Muscle layer of duodenum (tissue), 2 donors: ENCODE data around the gene PELI2.
A peak's percentile ranks its signal among the peaks of the same experiment; 100 is the strongest.

Source experiments
- H3K27ac ChIP-seq: one replicate; pipeline ENCODE4 v1.7.0; 2013; ENCODE audit warnings: mild to moderate bottlenecking, low read length
- H3K27me3 ChIP-seq: one replicate; pipeline ENCODE4 v1.7.0; 2013; ENCODE audit warnings: low read depth, mild to moderate bottlenecking, control low read depth, low read length
- H3K36me3 ChIP-seq, 2 donors: one replicate each; pipeline ENCODE4 v1.7.0; 2013; ENCODE audit warnings: low read length in 2 of 2, control low read depth in 1 of 2, mild to moderate bottlenecking in 1 of 2; ENCODE audit not compliant: insufficient read depth in 2 of 2, control insufficient read depth in 1 of 2
- H3K4me1 ChIP-seq, 2 donors: one replicate each; pipeline ENCODE4 v1.7.0; 2013; ENCODE audit warnings: low read length in 2 of 2, mild to moderate bottlenecking in 2 of 2, control low read depth in 1 of 2, moderate library complexity in 1 of 2; ENCODE audit not compliant: insufficient read depth in 2 of 2, control insufficient read depth in 1 of 2
- H3K4me3 ChIP-seq, 2 donors: one replicate each; pipeline ENCODE4 v1.7.0; 2013; ENCODE audit warnings: low read length in 2 of 2, low read depth in 1 of 2, mild to moderate bottlenecking in 1 of 2
- H3K9me3 ChIP-seq, 2 donors: one replicate each; pipeline ENCODE4 v1.7.0; 2013; ENCODE audit warnings: low read length in 2 of 2, control low read depth in 1 of 2, mild to moderate bottlenecking in 1 of 2; ENCODE audit not compliant: control insufficient read depth in 1 of 2
- donor health status: healthy.

Gene PELI2

DNA sequence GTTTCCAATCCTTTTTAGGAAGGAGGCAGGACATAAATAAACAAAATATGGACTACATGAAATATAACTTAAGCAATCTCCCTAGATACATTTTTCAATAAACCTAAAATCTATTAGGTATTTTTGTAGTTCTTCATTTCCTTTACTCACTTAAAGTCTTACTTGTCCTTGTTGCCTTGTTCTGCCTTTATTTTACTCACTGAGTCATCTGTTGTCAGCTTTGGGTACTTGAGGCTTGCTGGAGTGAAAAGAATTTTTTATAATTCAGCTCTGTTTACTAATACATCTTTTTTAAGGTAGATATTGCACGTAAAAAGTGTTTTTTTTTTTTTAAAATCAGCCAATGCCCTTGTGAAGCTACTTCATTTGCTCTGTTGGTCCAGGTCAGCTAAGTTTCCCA, 216.2 kb downstream of the PELI2 start:
- Histone ChIP-seq H3K27me3 (no peaks in the 10 kb centered on the region), H3K4me3 (no peak overlapping the region), H3K36me3 (no peaks in the 10 kb centered on the region), H3K27ac (no peak overlapping the region), H3K4me1 (no peaks in the 10 kb centered on the region), H3K9me3 (no peaks in the 10 kb centered on the region)

DNA sequence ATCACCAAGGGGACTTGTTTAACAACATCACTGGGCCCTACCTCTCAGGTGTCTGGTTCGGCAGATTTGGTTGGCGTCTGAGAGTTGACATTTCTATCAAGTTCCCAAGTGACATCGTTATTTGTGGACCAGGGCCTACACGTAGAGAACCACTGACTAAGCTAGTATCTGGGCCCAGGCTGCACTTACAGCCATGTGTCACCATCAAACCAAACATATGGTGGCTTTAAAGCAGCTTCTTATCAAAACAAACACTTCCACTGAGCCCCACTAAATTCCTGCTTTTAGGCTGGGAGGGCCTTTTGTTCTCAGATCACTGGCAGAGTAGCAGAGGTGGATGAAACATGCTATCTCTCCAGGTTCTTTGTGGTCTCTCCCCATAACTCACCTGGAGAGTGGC, 220.5 kb downstream of the PELI2 start:
- Histone ChIP-seq H3K27me3 (no peaks in the 10 kb centered on the region), H3K4me3 (no peak overlapping the region), H3K4me1 (peaks cover 6 to 19% of the 10 kb centered on the region in 2 donors), H3K9me3 (no peaks in the 10 kb centered on the region), H3K36me3 (no peaks in the 10 kb centered on the region), H3K27ac (no peak overlapping the region)

DNA sequence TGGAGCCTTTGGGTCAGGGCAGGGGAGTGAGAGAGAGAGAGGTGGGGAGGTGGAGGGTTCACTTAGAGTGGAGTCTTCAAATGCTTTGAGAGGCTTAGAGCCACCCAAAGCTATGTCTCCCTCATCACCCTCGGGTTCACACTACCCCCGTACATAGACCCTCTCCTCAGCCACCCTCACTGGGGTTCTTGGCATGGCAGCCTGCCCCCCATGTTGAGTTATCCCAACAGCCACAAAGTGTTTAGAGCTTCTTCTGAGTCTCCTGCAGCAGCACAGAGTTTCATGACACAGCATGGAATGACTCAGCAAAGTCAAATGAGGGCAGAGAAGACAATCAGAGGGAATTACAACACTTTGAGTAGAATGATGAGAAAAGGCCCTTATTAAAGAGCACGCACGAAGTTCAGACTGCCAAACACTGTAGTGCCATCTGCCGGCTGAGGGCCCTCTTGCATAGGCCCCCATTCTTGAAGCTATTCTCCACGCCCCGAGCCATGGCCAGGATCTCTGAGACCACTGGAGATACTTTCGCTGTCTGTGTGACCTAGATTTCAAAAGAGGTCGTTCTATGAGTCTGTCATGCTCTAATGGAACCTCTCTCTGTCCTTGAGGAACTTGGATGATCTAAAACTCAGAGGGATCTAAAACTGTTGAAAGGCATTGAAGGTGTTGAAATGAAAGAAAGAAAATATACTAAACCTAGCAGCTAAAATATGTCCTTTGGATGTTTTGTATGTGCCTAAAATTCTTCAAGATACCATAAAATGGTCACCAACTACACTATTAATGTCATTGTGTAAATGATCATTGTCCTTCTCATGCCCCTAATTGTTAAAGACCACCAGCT, 221.9 kb downstream of the PELI2 start:
- Histone ChIP-seq H3K9me3 (no peaks in the 10 kb centered on the region), H3K27me3 (no peaks in the 10 kb centered on the region), H3K4me3 (no peak overlapping the region), H3K36me3 (no peaks in the 10 kb centered on the region), H3K27ac (no peak overlapping the region), H3K4me1 (peaks cover 6 to 19% of the 10 kb centered on the region in 2 donors)

DNA sequence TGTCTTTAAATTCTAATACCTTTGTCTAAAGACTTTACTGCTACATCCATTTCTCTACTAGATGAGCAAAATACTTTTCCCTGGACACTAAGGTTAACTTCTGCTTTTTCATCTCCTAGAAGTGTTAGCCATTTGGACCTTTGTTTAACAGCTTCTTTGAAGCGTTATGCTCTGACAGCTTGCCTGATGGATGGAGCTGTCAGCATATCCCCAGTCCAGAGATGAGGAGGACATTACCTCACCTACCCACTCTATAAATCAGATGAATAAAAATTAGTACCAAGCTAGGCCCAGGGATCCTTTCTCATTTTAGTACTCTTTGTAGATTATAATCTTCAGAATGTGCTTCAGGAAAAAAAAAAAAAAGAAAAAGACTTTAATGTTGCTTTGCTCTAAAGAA, 222.7 kb downstream of the PELI2 start:
- H3K4me3 ChIP-seq, result no peak overlapping the region
- no peaks in the 10 kb centered on the region for H3K27me3 ChIP-seq
- peaks cover 6 to 19% of the 10 kb centered on the region in 2 donors for H3K4me1 ChIP-seq
- H3K27ac ChIP-seq, result no peak overlapping the region
- no peaks in the 10 kb centered on the region for H3K9me3 ChIP-seq
- H3K36me3 ChIP-seq, result no peaks in the 10 kb centered on the region

DNA sequence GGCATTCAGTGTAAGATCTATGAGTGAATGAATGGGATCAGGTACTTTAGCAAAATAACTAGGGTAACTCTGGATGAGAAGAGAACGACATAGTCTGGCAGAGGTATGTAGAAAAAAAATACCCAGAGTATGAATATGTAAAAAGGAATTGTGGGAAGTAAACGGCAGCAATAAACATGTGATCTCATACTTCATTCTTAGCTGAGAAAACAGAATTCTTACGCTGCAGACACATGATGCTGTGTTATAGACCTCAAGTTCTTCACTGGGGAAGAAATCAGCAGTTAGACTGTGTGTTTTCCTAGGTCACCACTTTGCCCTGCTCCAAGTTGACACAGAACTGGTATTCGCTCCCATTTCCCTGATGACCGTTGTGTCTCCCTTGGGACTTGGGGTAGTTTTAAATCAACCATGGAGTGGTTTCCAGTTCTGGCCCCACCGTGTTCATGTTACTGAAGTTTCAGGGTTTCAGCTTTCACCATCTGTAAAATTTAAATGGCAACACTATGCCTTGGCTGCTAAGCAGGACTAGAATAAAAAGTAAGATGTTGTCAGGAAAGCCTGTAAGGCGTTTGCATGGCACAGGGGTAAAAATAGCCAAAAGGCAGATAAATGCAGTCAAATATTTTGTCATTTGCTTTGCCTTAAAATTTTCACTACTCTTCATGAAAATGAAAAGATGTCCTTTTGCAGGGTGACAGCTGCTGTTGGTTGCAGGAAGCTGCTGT, 223.7 kb downstream of the PELI2 start:
- Histone ChIP-seq H3K27ac (peak overlapping the region; percentile 12), H3K27me3 (no peaks in the 10 kb centered on the region), H3K4me3 (no peak overlapping the region), H3K4me1 (peaks cover 6 to 19% of the 10 kb centered on the region in 2 donors), H3K9me3 (no peaks in the 10 kb centered on the region), H3K36me3 (no peaks in the 10 kb centered on the region)

DNA sequence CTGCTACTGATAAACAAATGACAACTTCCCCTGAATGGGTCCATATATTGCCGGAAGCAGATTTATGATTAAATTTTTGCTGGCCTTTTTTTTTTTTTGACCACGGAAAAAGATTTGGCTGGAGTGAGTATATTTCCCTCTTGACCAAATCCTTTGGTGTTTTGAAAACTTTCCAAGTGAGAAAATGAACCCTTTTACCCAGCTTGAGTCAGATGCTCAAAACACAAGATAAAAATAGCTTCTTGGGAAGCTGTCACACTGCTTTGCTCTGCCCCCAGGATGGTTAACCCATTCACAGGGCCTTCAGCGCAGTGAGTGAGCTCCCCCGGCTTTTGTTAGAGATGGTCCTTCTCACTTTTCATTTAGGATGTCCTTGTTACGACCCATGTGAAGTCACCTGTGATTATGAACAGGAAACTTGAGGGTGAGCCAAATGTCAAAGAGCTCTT, 224.3 kb downstream of the PELI2 start:
- Histone ChIP-seq H3K27ac (peak overlapping the region; percentile 12), H3K4me1 (peaks cover 6 to 19% of the 10 kb centered on the region in 2 donors), H3K36me3 (no peaks in the 10 kb centered on the region), H3K9me3 (no peaks in the 10 kb centered on the region), H3K4me3 (no peak overlapping the region), H3K27me3 (no peaks in the 10 kb centered on the region)

DNA sequence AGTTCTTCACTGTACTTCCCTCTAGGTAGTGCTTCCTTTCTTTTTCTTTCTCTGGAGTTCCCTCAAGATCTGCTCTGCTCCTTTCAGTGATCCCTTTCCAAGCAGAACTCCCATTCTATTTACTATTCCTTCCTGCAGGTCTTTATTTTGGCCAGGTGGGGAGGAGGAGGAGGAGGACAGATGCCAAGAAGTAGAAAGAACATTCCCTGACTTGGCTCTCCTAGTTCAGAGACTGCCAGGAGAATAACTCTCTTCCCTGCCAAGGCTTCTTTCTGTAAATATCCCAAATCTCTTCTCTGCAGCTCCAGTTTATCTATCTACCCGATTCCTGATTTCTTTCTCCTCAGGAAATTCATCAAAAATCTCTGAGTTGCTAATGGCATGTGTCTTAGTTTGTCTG, 231.7 kb downstream of the PELI2 start:
- H3K36me3 ChIP-seq, result peaks cover 0 to 10% of the 10 kb centered on the region in 2 donors
- H3K9me3 ChIP-seq, result no peaks in the 10 kb centered on the region
- no peak overlapping the region for H3K4me3 ChIP-seq
- no peaks in the 10 kb centered on the region for H3K27me3 ChIP-seq
- no peaks in the 10 kb centered on the region for H3K4me1 ChIP-seq
- H3K27ac ChIP-seq, result no peak overlapping the region
